Brain microvascular endothelial cell (primary cell): ENCODE data around the gene MSANTD3.

Experiments
- DNase-seq: peaks from one replicate; pipeline ENCODE4 v3.0.0-alpha.2; 2020
- H3K27ac ChIP-seq: fragments of 250-450 bp; sonication (Bioruptor Pico); 2 replicates; pipeline ENCODE4 v1.5.1; 2020; ENCODE audit warnings: mild to moderate bottlenecking, moderate library complexity
- H3K27me3 ChIP-seq: fragments of 250-450 bp; sonication (Bioruptor Pico); replicated peaks from 2 replicates; pipeline ENCODE4 v1.5.1; 2020; ENCODE audit warnings: mild to moderate bottlenecking
- H3K36me3 ChIP-seq: fragments of 250-450 bp; sonication (Bioruptor Pico); replicated peaks from 2 replicates; pipeline ENCODE4 v1.5.1; 2020; ENCODE audit warnings: mild to moderate bottlenecking
- H3K4me3 ChIP-seq: 2 replicates; pipeline ENCODE4 v1.5.1; 2011; ENCODE audit warnings: low read depth, mild to moderate bottlenecking, control low read depth, low read length, moderate library complexity
- CTCF ChIP-seq: IDR thresholded peaks from 2 replicates; pipeline ENCODE4 v1.5.1; 2011; ENCODE audit warnings: low read depth, mild to moderate bottlenecking, moderate library complexity, low read length, control low read depth, inconsistent platforms; ENCODE audit errors: missing control alignments
- in situ Hi-C: cut with HindIII; loops from 2 replicates; pipeline ENCODE4 v1.10.0; 2017; ENCODE audit warnings: low sequenced_read_pairs, low pct_ligation_motif_present

Gene MSANTD3

DNA sequence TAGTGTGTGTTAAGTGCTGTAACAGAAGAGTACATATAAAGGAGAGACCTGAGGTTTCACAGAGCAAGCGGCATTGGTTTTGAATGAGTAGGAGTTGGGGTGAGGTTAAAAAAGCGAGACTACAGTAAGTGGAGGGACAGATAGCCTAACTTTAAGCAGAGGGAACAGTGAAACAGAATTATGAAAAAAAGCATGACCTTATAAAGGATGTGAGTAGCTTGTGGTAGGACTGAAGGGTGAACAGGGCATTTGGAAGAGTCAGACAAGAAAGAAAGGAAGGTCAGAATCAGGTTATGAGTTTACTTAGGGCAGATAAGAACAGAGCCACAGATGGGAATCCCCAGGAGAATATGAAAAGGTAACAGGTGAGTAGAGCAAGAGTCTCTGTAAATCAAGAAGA lies 22.5 kb downstream of the MSANTD3 start:
- no peak for TF ChIP-seq CTCF
- Histone ChIP-seq H3K27me3 (no peaks in the 10 kb centered on the region), H3K27ac (no peak overlapping the region), H3K4me3 (no peak overlapping the region), H3K36me3 (peaks cover 37% of the 10 kb centered on the region)
- no peak for DNase-seq
- in situ Hi-C loops = no loop called here

GRCh38 chr9:100452894-100453293 lies 26.0 kb downstream of the MSANTD3 start:
- Histone ChIP-seq H3K4me3 (no peak overlapping the region), H3K27me3 (no peaks in the 10 kb centered on the region), H3K27ac (no peak overlapping the region), H3K36me3 (peaks cover 34% of the 10 kb centered on the region)
- no peak for DNase-seq
- TF ChIP-seq CTCF = no peak
- in situ Hi-C loops = no loop called here

- Histone ChIP-seq H3K27me3 (no peaks in the 10 kb centered on the region), H3K36me3 (peaks cover 33% of the 10 kb centered on the region), H3K27ac (no peak overlapping the region), H3K4me3 (no peak overlapping the region)
- no peak for DNase-seq
- in situ Hi-C loops = no loop called here
- TF ChIP-seq CTCF = no peak
Measured at GRCh38 chr9:100455470-100455869, 28.5 kb downstream of the MSANTD3 start.

DNA sequence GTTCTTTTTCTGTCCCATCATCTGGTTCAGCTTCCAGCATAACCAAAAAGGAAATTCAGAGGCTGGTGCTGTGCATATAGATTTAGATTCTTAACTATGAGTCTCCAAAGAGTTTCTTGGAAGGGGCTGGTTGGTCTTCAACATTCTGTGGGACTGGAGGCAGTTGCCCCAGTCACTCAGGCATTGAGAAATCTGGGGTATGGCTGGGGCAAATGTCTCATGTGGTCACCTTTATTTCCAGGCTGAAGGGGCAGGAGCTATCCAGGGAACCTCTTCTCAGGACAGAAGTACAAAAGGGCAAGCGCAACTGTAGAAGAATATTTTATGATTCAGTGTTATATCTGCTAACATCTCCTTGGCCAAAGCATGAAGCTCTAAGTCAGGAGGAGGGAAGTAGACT lies 30.6 kb downstream of the MSANTD3 start:
- H3K36me3 ChIP-seq = peaks cover 19% of the 10 kb centered on the region
- no peak overlapping the region for H3K4me3 ChIP-seq
- no peaks in the 10 kb centered on the region for H3K27me3 ChIP-seq
- no peak for DNase-seq
- no peak overlapping the region for H3K27ac ChIP-seq
- no peak for TF ChIP-seq CTCF
- in situ Hi-C loops = no loop called here

GRCh38 chr9:100459963-100460362 lies 33.0 kb downstream of the MSANTD3 start:
- TF ChIP-seq CTCF = no peak
- Histone ChIP-seq H3K36me3 (no peaks in the 10 kb centered on the region), H3K4me3 (no peak overlapping the region), H3K27ac (no peak overlapping the region), H3K27me3 (no peaks in the 10 kb centered on the region)
- in situ Hi-C loops = no loop called here
- no peak for DNase-seq

- Histone ChIP-seq H3K36me3 (no peaks in the 10 kb centered on the region), H3K4me3 (no peak overlapping the region), H3K27ac (no peak overlapping the region), H3K27me3 (no peaks in the 10 kb centered on the region)
- no peak for DNase-seq
- in situ Hi-C loops = no loop called here
- TF ChIP-seq CTCF = no peak
Measured at GRCh38 chr9:100465274-100465673, 38.3 kb downstream of the MSANTD3 start.
